Activated CD8-positive, alpha-beta memory T cell treated with anti-CD3 and anti-CD28 coated beads for 36 hours (primary cell): ENCODE results near the gene PSG1. TPM values are rescaled to one million over a fixed set of nuclear protein-coding genes. Genes with fewer than 3 reads are reported as not detected.
"Not testable (repeated sequence)": the region's sequence is repeated elsewhere in the genome, so short reads cannot be mapped to it uniquely, and the experiment has no call there.

Experiments used
- CTCF ChIA-PET: fragments of 350-600 bp; sonication (Branson Sonifier 250); formaldehyde crosslinking; loops from one replicate; lab custom pipeline; 2021; ENCODE audit warnings: antibody characterized with exemption; lab: Charles Lee
- POLR2A ChIA-PET: fragments of 350-600 bp; sonication (Branson Sonifier 250); formaldehyde crosslinking; loops from one replicate; lab custom pipeline; 2021; ENCODE audit warnings: antibody characterized with exemption; lab: Charles Lee
- total RNA-seq, 2 experiments: library from RNA; stranded (reverse); gene quantifications; one replicate each; pipeline ENCODE4 v1.2.3, GENCODE V29; 2021

PSG1 gene
- total RNA-seq, 2 experiments from 2014 or later: not detected

DNA sequence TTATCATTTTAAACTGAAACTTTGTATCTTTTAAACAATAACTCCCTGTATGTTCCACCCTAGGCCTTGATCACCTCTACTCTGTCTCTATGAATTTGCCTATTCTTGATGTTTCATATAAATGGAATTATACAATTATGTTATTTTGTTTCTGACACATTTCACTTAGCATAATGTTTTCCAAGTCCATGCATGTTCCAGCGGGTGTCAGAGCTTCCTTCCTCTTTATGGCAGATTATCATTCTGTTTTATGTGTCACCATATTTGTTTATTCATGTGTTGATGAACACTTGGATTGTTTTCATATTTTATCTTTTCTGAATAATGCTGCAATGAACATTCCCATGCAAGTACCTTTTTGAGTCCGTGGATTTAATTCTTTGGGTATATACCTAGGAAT, 3.2 kb upstream of the PSG1 start:
- CTCF ChIA-PET, POLR2A ChIA-PET: not testable (repeated sequence)

- POLR2A ChIA-PET, CTCF ChIA-PET: not testable (repeated sequence)
These were observed 2.5 kb upstream of the PSG1 start for GRCh38 chr19:42882010-42882409.

GRCh38 chr19:42881279-42881678, 1.8 kb upstream of the PSG1 start:
- CTCF ChIA-PET: not testable (repeated sequence)

DNA sequence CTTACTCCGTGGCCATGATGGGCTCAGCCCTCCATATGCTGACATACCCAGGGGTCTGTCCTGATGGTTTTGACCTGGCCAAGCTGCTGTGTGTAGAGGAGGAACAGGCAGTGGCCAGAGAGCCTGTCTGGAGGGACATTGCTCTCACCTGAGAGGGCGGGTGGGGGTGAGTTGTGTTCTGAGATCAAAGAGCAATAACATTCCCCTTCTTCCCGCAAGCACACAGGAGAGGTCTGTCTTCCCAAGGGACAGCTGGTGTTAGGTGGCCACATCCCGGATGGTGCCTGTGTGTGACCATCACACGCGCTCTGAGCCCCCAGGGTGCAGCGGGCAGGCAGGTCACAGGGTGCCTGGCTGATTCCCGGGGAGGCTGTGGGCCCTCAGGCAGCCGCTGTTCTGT, 1.1 kb upstream of the PSG1 start:
- CTCF ChIA-PET: not testable (repeated sequence)

More at GRCh38 chr19:42881279-42881678, 1.8 kb upstream of the PSG1 start:
- POLR2A ChIA-PET: not testable (repeated sequence)

DNA sequence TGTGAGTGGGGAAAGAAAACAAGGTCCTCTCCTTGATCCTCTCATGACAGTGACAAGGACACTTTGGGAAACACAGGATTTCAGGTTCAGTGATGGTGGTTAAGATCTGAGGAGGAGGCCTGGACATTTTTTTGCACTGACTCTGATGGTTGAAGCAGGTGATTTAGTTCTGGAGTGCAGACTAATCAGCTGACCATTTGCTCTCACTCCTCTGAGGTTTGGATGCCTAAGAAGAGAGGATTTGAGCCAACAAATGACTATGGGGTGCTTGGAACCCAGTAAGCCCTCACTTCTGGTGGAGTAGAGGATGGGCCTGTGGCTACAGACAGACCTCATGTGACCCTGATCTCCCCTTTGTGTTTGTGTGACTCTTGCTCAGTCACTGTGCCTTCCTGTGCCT, 2.9 kb downstream of the PSG1 start:
- POLR2A ChIA-PET: not testable (repeated sequence)

More for the DNA sequence above, 1.1 kb upstream of the PSG1 start:
- POLR2A ChIA-PET: not testable (repeated sequence)

DNA sequence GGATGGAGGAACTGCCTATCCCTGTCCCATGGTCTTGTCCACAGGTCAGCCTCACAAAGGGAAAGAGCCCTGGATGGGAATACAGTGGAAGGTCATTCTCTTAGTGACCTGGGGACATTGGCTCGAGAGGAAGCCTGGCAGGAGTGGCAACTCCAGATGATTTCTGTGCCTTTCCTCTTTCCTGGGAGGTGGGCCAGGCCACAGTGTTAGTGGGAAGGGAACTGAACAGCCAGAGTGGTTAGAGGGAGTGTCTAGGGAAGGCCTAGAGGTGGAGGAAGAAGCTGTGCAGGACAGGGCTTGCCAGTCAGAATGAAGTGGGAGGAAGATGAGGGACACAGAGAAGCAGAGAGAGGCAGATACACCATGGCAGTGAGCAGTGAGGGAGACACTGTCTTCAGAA, 3.6 kb downstream of the PSG1 start:
- CTCF ChIA-PET, POLR2A ChIA-PET: not testable (repeated sequence)

More for the DNA sequence above, 2.9 kb downstream of the PSG1 start:
- CTCF ChIA-PET: not testable (repeated sequence)

GRCh38 chr19:42874901-42875813, 4.4 kb downstream of the PSG1 start:
- POLR2A ChIA-PET: not testable (repeated sequence)
- CTCF ChIA-PET: interaction anchor here (0.5 kb wide), 1 partner anchor 984 kb away, joined by 3 read pairs; no protein-coding TSS in a partner anchor

DNA sequence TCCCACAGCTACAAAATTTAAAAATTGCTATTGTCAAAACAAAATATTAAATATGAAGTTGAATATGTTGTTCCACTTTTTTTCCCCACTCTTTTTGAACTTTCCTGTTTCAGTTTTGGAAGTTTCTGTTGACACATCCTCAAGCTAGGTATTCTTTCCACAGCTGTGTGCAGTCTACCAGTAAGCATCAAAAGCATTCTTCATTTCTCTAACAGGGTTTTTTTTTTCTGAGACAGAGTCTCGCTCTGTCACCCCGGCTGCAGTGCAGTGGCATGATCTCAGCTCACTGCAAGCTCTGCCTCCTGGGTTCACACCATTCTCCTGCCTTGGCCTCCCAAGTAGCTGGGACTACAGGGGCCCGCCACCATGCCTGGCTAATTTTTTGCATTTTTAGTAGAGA, 5.4 kb downstream of the PSG1 start:
- CTCF ChIA-PET: interaction anchor here (0.5 kb wide), 1 partner anchor 985 kb away, joined by 3 read pairs; no protein-coding TSS in a partner anchor
- POLR2A ChIA-PET: not testable (repeated sequence)

- CTCF ChIA-PET: no interaction called here
- POLR2A ChIA-PET: no interaction called here
These were observed 6.9 kb downstream of the PSG1 start for GRCh38 chr19:42872608-42873007.

DNA sequence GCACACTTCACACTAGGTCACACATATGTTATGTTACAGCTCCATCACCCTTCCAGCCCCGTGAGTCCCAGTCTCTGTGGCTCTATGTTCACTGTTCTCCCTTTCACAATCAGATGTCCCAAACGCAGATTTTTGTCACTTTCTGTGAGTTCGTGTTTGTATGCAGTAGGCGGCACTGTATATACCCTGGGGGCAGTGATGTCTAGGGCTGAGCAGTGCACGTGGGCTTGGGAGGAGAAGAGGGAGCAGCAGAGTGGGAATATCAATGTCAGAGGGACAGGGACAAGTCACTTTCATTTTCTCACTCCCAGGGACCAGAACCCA, 22.0 kb downstream of the PSG1 start:
- POLR2A ChIA-PET: no interaction called here
- CTCF ChIA-PET: interaction anchor here (1.1 kb wide), 1 partner anchor 28 kb away, joined by 3 read pairs; no protein-coding TSS in a partner anchor

GRCh38 chr19:42856866-42857543, 22.5 kb downstream of the PSG1 start:
- CTCF ChIA-PET: interaction anchor here (1.1 kb wide), 1 partner anchor 28 kb away, joined by 3 read pairs; no protein-coding TSS in a partner anchor
- POLR2A ChIA-PET: not testable (repeated sequence)

DNA sequence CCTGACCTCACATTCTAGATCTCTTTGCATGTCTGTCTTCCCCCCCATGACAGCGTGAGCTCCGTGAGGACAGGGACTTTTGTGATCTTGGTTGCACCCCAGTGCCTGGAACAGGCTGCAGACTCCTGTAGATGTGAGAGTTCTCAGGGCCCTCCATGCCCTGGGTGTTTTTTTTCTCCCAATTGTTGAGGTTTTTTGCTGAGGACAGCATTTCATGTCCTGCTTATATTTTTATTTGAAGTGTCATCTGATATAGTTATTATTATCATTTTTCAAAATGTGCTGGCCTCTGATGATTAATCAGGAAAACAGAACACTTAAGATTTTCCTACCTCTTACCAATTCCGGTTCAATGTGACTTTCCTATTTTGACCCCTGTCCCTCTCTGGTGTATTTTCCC, 24.8 kb downstream of the PSG1 start:
- CTCF ChIA-PET, POLR2A ChIA-PET: not testable (repeated sequence)

GRCh38 chr19:42853231-42853630, 26.3 kb downstream of the PSG1 start:
- CTCF ChIA-PET, POLR2A ChIA-PET: not testable (repeated sequence)

- CTCF ChIA-PET, POLR2A ChIA-PET: not testable (repeated sequence)
These were observed 26.7 kb downstream of the PSG1 start for GRCh38 chr19:42852821-42853220.

GRCh38 chr19:42851718-42852280, 27.7 kb downstream of the PSG1 start:
- CTCF ChIA-PET, POLR2A ChIA-PET: not testable (repeated sequence)

DNA sequence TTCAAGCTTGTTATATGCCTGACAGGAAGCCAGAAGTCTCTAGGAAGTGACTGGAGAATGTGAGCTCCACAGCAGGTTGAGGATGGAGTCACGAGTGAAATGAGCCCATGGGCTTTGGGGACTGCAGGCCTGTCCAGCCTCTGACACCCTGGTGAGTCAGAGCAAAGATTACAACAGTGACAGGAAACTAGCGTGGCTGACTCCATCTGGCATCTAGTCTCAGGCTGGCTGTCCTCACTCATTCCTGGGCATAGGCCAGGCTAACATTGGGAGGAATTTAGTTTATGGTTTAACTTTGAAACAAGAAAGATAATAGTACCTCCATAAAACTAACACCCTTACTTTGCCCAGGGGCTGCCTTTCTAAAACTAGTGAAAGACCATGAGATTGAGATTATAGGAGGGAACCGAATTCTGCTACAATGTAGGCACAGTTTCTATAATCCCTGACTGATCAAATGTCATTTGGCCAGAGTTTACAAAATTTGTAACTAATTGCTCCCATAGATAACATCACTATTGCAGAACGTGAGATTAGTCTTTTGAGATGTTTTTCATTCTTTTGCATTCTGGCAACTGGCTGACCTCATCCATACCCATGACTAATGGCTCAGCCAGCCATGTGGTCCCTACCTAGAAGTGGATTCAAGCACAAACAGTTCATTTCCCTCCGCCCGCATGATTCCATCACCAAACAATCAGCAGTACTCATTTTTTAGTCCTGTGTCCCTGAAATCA, 28.4 kb downstream of the PSG1 start:
- CTCF ChIA-PET: no interaction called here
- POLR2A ChIA-PET: no interaction called here

DNA sequence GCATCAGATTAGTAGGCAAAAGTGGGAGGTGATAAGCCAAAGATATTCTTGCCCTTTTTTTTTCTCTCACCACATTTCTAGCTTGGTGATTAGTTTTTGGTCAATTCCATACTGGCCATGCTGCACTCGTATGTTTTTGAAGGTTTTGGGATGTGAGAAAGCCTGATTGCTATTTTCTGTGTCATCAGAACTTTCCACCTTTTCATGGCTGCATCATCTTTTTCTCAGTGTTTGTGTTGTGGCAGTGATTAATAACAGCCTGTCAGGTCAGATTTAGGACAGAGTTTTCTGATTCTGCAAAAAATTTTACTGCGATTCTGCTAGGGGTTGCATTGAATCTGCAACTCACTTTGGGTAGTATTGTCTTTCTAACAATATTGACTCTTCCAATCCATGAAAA, 32.9 kb downstream of the PSG1 start:
- ChIA-PET CTCF (no interaction called here), POLR2A (no interaction called here)

GRCh38 chr19:42843631-42844030, 35.9 kb downstream of the PSG1 start:
- CTCF ChIA-PET, POLR2A ChIA-PET: not testable (repeated sequence)

- CTCF ChIA-PET, POLR2A ChIA-PET: not testable (repeated sequence)
These were observed 46.6 kb downstream of the PSG1 start for GRCh38 chr19:42832746-42833442.
